Measurements from ENCODE around the gene KDM4B. TPM values are rescaled to one million over a fixed set of nuclear protein-coding genes. Genes with fewer than 3 reads are reported as not detected.

The KDM4B gene
- total RNA-seq, 4 donors from 2014 or later: 26.0 to 51.2 (median 34.2) TPM

- Histone ChIP-seq H3K4me3 (no peak overlapping the region), H3K27me3 (no peaks in the 10 kb centered on the region), H3K4me1 (peaks cover 65 to 75% (median 68%) of the 10 kb centered on the region in 4 donors), H3K9me3 (no peaks in the 10 kb centered on the region), H3K36me3 (peaks cover 0 to 5% (median 2%) of the 10 kb centered on the region in 4 donors), H3K27ac (replicated peaks in 1 of 4) (peak overlapping the region in 1 of 4 donors; percentile 51)
- 79% methylated on average over 15 of the region's 24 CpGs for WGBS
- intact Hi-C loops (cut with DNase I): no loop called here
- DNase-seq (ENCODE audit: extremely low spot score): no peak
- TF ChIP-seq POLR2AphosphoS5 (IDR thresholded peaks at IDR 0.05): no peak
- no peak for TF ChIP-seq POLR2A (IDR thresholded peaks at IDR 0.05; ENCODE audit: low read depth)
- no peak for TF ChIP-seq EP300 (IDR thresholded peaks at IDR 0.05)
- TF ChIP-seq CTCF (IDR thresholded peaks at IDR 0.05): no peak
Measured at GRCh38 chr19:4987692-4988370, 18.9 kb downstream of the KDM4B start.

- no peaks in the 10 kb centered on the region for H3K27me3 ChIP-seq
- H3K36me3 ChIP-seq: no peaks in the 10 kb centered on the region
- peak overlapping the region in 1 of 4 donors; percentile 20 for H3K4me3 ChIP-seq
- H3K4me1 ChIP-seq: peaks cover 57 to 66% (median 58%) of the 10 kb centered on the region in 4 donors
- H3K27ac ChIP-seq (replicated peaks in 1 of 4): peak overlapping the region; percentile 45 to 68 (median 55)
- 53% methylated on average over 12 of the region's 13 CpGs for WGBS
- H3K9me3 ChIP-seq: no peaks in the 10 kb centered on the region
- intact Hi-C loops (cut with DNase I): no loop called here
- no peak for DNase-seq (ENCODE audit: extremely low spot score)
- TF ChIP-seq EP300 (IDR thresholded peaks at IDR 0.05) (no peak), POLR2AphosphoS5 (IDR thresholded peaks at IDR 0.05) (peak; percentile 22 to 40)
Measured at GRCh38 chr19:4988770-4989251, 19.9 kb downstream of the KDM4B start.

- Histone ChIP-seq H3K4me3 (no peak overlapping the region), H3K9me3 (no peaks in the 10 kb centered on the region), H3K27me3 (no peaks in the 10 kb centered on the region), H3K36me3 (peaks cover 0 to 3% (median 0%) of the 10 kb centered on the region in 4 donors), H3K27ac (replicated peaks in 1 of 4) (no peak overlapping the region), H3K4me1 (peaks cover 42 to 51% (median 43%) of the 10 kb centered on the region in 4 donors)
- intact Hi-C loops (cut with DNase I): no loop called here
- TF ChIP-seq CTCF (IDR thresholded peaks at IDR 0.05) (no peak), POLR2AphosphoS5 (IDR thresholded peaks at IDR 0.05) (no peak)
- DNase-seq (ENCODE audit: extremely low spot score): no peak
- 82% methylated on average over 5 of the region's 7 CpGs for WGBS
Measured at GRCh38 chr19:4990306-4990705, 21.4 kb downstream of the KDM4B start.

GRCh38 chr19:4991538-4991937 is 22.6 kb downstream of the KDM4B start:
- H3K27ac ChIP-seq (replicated peaks in 1 of 4): no peak overlapping the region
- no peak for DNase-seq (ENCODE audit: extremely low spot score)
- intact Hi-C loops (cut with DNase I): no loop called here
- H3K4me3 ChIP-seq: no peak overlapping the region
- H3K4me1 ChIP-seq: peaks cover 30 to 46% (median 32%) of the 10 kb centered on the region in 4 donors
- H3K9me3 ChIP-seq: no peaks in the 10 kb centered on the region
- no peak for TF ChIP-seq EP300 (IDR thresholded peaks at IDR 0.05)
- no peak for TF ChIP-seq POLR2A (IDR thresholded peaks at IDR 0.05; ENCODE audit: low read depth)
- no peak for TF ChIP-seq CTCF (IDR thresholded peaks at IDR 0.05)
- no peak for TF ChIP-seq POLR2AphosphoS5 (IDR thresholded peaks at IDR 0.05)
- WGBS: 84% methylated on average over 9 of the region's 9 CpGs
- peaks cover 0 to 13% (median 8%) of the 10 kb centered on the region in 4 donors for H3K36me3 ChIP-seq
- H3K27me3 ChIP-seq: no peaks in the 10 kb centered on the region

GRCh38 chr19:4991996-4992698 is 23.2 kb downstream of the KDM4B start:
- 85% methylated on average over 13 of the region's 13 CpGs for WGBS
- Histone ChIP-seq H3K27me3 (no peaks in the 10 kb centered on the region), H3K36me3 (peaks cover 0 to 19% (median 14%) of the 10 kb centered on the region in 4 donors), H3K9me3 (no peaks in the 10 kb centered on the region), H3K4me1 (peaks cover 24 to 40% (median 26%) of the 10 kb centered on the region in 4 donors), H3K27ac (replicated peaks in 1 of 4) (no peak overlapping the region), H3K4me3 (no peak overlapping the region)
- DNase-seq (ENCODE audit: extremely low spot score): no peak
- TF ChIP-seq POLR2A (IDR thresholded peaks at IDR 0.05; ENCODE audit: low read depth) (no peak), CTCF (IDR thresholded peaks at IDR 0.05) (no peak), POLR2AphosphoS5 (IDR thresholded peaks at IDR 0.05) (no peak), EP300 (IDR thresholded peaks at IDR 0.05) (no peak)
- intact Hi-C loops (cut with DNase I): no loop called here

Measured in esophagus muscularis mucosa (tissue), 4 donors.